ENCODE results near the gene CUL9.

The CUL9 gene

DNA sequence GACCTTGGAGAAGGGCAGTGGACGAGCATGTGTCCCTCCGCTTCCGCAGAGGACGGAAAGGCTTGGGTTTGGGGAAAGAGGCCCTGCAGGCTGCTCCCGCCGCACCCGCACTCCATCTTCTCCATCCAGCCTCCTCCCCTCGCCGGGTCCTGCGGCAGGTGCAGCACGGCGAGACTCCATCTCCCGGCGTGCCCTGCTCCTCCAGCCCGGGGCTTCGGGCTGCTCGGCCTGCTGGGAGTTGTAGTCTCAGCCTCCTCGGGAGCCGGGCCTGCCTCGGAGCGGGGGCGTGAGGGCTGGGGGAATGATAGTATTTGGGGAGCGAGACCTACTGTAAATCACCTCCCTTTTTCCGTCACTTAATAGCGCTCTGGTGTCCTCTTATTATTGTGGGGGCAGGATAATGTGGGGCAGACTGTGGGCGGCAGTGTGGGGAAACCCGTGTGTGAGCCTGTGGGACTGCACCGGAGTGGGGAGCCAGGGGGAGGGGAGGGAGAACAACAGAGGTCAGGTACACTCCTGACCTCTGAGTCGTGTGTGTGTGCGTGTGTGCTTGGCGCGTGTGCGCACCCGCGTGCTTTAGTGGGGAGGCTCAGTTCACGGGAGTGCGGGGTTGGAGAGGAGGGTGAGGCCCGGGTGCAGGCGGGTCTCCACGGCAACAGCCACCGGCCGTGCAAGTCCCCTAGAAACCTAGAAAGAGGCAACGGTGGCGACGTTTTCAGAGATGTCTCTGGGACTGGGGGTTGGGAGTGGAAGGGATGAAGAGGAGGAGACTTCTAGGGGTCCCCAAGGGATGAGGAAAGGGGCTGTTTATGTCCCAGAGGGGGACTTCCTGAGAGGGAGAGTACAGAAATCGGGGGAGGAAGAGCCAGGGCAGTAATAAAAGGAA lies 65.4 kb downstream of the CUL9 start:
- Histone ChIP-seq H3K4me1 (ENCODE audit: control extremely low read depth in 1 of 4, control insufficient read depth in 4 of 4, insufficient read depth in 4 of 4, low read length in 3 of 4) (peaks cover 2 to 22% (median 15%) of the 10 kb centered on the region in 4 experiments), H3K27me3 (replicated peaks in 2 of 5; ENCODE audit: control insufficient read depth in 4 of 5, insufficient read depth in 5 of 5, low read length in 4 of 5) (peaks cover 2 to 60% (median 37%) of the 10 kb centered on the region in 5 experiments), H3K4me3 (ENCODE audit: control insufficient read depth in 1 of 7, extremely low read depth in 1 of 7, insufficient read depth in 4 of 7, low read depth in 2 of 7, low read length in 6 of 7) (peak overlapping the region; percentile 55 to 91 (median 78)), H3K9me3 (ENCODE audit: control extremely low read depth in 1 of 5, control insufficient read depth in 4 of 5, insufficient read depth in 2 of 5, low read depth in 1 of 5, low read length in 4 of 5) (no peaks in the 10 kb centered on the region), H3K27ac (ENCODE audit: insufficient read depth in 1 of 2, low read depth in 1 of 2, low read length in 2 of 2, poor library complexity in 1 of 2, severe bottlenecking in 2 of 2) (no peak overlapping the region), H3K36me3 (ENCODE audit: control insufficient read depth in 4 of 4, insufficient read depth in 4 of 4, low read length in 3 of 4) (no peaks in the 10 kb centered on the region)
- ChIA-PET CTCF (interaction anchor here (0.5 to 1.3 kb wide), 4 partner anchors 12 to 103 kb away, joined by 3 read pairs; partner anchors contain the start of gene DNPH1), POLR2A (no interaction called here)
- 0% methylated on average over 21 of the region's 46 CpGs for WGBS (ENCODE audit: insufficient coverage)
- peak; percentile 57 to 82 (median 76) for DNase-seq

DNA sequence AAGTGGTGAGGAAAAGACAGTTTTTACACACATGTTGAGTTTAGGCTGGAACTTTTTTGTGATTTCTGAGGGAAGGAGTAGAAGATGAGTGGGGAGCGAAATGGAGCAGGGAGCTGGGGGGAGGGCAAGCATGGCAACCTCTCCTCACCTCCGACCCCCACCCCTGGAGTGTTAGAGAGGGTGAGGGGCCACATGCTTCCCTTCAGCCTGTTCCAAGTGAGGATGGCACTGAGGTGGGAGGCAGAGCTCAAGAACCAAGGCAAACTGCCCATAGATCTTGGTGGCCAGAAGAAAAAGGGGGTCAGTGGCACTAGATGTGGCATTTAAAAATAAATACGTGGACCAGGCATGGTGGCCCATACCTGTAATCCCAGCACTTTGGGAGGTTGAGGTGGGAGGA lies 66.1 kb downstream of the CUL9 start:
- H3K9me3 ChIP-seq (ENCODE audit: control extremely low read depth in 1 of 5, control insufficient read depth in 4 of 5, insufficient read depth in 2 of 5, low read depth in 1 of 5, low read length in 4 of 5) = no peaks in the 10 kb centered on the region
- POLR2A ChIA-PET = no interaction called here

DNA sequence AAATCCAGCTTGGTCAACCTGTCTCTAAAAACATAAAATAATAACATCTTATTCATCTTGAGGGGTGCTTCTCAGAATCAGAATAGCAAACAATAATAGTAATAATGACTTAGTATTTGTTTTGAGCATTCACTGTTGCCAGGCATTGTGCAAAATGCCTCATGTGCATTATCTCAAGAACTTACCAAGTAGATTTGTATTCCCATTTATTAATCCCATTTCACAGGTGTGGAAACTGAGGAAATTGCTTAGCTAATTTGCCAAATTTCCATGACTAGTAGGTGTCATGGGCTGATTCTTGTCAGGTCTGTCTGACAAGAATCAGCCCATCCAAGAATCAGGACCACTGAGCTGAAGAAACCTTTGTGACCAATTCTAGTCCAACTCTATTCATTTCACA lies 66.8 kb downstream of the CUL9 start:
- Histone ChIP-seq H3K27me3 (replicated peaks in 2 of 5; ENCODE audit: control insufficient read depth in 4 of 5, insufficient read depth in 5 of 5, low read length in 4 of 5) (peaks cover 0 to 61% (median 30%) of the 10 kb centered on the region in 5 experiments), H3K36me3 (ENCODE audit: control insufficient read depth in 4 of 4, insufficient read depth in 4 of 4, low read length in 3 of 4) (no peaks in the 10 kb centered on the region), H3K27ac (ENCODE audit: insufficient read depth in 1 of 2, low read depth in 1 of 2, low read length in 2 of 2, poor library complexity in 1 of 2, severe bottlenecking in 2 of 2) (no peak overlapping the region), H3K4me3 (ENCODE audit: control insufficient read depth in 1 of 7, extremely low read depth in 1 of 7, insufficient read depth in 4 of 7, low read depth in 2 of 7, low read length in 6 of 7) (no peak overlapping the region), H3K4me1 (ENCODE audit: control extremely low read depth in 1 of 4, control insufficient read depth in 4 of 4, insufficient read depth in 4 of 4, low read length in 3 of 4) (peaks cover 2 to 22% (median 15%) of the 10 kb centered on the region in 4 experiments), H3K9me3 (ENCODE audit: control extremely low read depth in 1 of 5, control insufficient read depth in 4 of 5, insufficient read depth in 2 of 5, low read depth in 1 of 5, low read length in 4 of 5) (no peaks in the 10 kb centered on the region)
- no peak for DNase-seq
- ChIA-PET CTCF (interaction anchor here (1.3 kb wide), 1 partner anchor 38 kb away, joined by 3 read pairs; no protein-coding TSS in a partner anchor), POLR2A (no interaction called here)

More for the DNA sequence above, 66.1 kb downstream of the CUL9 start:
- Histone ChIP-seq H3K27me3 (replicated peaks in 2 of 5; ENCODE audit: control insufficient read depth in 4 of 5, insufficient read depth in 5 of 5, low read length in 4 of 5) (peaks cover 0 to 60% (median 32%) of the 10 kb centered on the region in 5 experiments), H3K4me1 (ENCODE audit: control extremely low read depth in 1 of 4, control insufficient read depth in 4 of 4, insufficient read depth in 4 of 4, low read length in 3 of 4) (peaks cover 2 to 22% (median 15%) of the 10 kb centered on the region in 4 experiments), H3K36me3 (ENCODE audit: control insufficient read depth in 4 of 4, insufficient read depth in 4 of 4, low read length in 3 of 4) (no peaks in the 10 kb centered on the region), H3K27ac (ENCODE audit: insufficient read depth in 1 of 2, low read depth in 1 of 2, low read length in 2 of 2, poor library complexity in 1 of 2, severe bottlenecking in 2 of 2) (no peak overlapping the region), H3K4me3 (ENCODE audit: control insufficient read depth in 1 of 7, extremely low read depth in 1 of 7, insufficient read depth in 4 of 7, low read depth in 2 of 7, low read length in 6 of 7) (peak overlapping the region in 5 of 7 experiments; percentile 74 to 91 (median 78))
- CTCF ChIA-PET = interaction anchor here (1.3 kb wide), 1 partner anchor 38 kb away, joined by 3 read pairs; no protein-coding TSS in a partner anchor
- DNase-seq = no peak
- WGBS (ENCODE audit: insufficient coverage) = 90% methylated on average over 2 of the region's 3 CpGs

DNA sequence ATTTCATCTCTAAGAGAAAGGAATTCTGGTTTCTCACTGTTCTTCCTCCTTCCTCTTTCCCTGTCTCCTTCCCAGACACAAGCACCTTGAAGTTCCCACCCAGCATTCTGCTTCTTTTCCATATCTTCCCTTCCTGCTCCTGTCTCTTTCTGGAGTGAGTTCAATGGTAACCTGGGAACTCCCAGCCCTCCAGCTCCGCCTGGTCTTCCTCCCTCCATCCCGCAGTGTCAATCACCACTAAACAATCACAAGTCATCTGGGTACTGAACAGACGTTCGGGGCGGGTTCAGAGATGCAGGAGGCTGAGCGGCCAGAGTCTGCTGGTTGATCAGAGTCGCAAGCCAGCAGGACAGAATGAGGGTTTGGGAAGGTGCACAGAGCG lies 69.0 kb downstream of the CUL9 start:
- ChIA-PET CTCF (interaction anchor here (1.0 to 2.4 kb wide), 4 partner anchors 10 to 30 kb away, joined by 3 to 13 read pairs (median 5); partner anchors contain the start of gene DNPH1), POLR2A (no interaction called here)
- Histone ChIP-seq H3K27ac (ENCODE audit: insufficient read depth in 1 of 2, low read depth in 1 of 2, low read length in 2 of 2, poor library complexity in 1 of 2, severe bottlenecking in 2 of 2) (no peak overlapping the region), H3K4me3 (ENCODE audit: control insufficient read depth in 1 of 7, extremely low read depth in 1 of 7, insufficient read depth in 4 of 7, low read depth in 2 of 7, low read length in 6 of 7) (no peak overlapping the region), H3K27me3 (replicated peaks in 2 of 5; ENCODE audit: control insufficient read depth in 4 of 5, insufficient read depth in 5 of 5, low read length in 4 of 5) (peaks cover 0 to 39% (median 20%) of the 10 kb centered on the region in 5 experiments), H3K36me3 (ENCODE audit: control insufficient read depth in 4 of 4, insufficient read depth in 4 of 4, low read length in 3 of 4) (no peaks in the 10 kb centered on the region), H3K9me3 (ENCODE audit: control extremely low read depth in 1 of 5, control insufficient read depth in 4 of 5, insufficient read depth in 2 of 5, low read depth in 1 of 5, low read length in 4 of 5) (no peaks in the 10 kb centered on the region), H3K4me1 (ENCODE audit: control extremely low read depth in 1 of 4, control insufficient read depth in 4 of 4, insufficient read depth in 4 of 4, low read length in 3 of 4) (peaks cover 0 to 20% (median 12%) of the 10 kb centered on the region in 4 experiments)
- 0% methylated on average over 2 of the region's 8 CpGs for WGBS (ENCODE audit: insufficient coverage)
- no peak for DNase-seq

DNA sequence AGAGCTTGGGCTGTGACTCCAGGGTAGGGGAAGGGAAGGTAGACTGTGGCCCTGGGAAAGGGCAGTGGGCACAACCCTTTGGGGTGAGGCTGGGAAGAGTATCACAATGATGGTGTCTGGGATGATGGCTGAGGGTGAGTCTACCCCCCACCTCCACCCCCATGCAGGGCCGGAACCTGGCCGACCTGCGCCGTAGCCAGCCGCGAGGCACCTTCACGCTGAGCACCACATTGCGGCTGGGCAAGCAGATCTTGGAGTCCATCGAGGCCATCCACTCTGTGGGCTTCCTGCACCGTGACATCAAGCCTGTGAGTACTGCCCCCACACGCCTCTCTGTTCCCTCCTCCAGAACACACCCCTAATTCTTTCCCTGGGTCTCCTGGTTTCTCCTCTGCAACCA lies 71.4 kb downstream of the CUL9 start:
- ChIA-PET POLR2A (no interaction called here), CTCF (interaction anchor here (0.6 to 1.7 kb wide), 5 partner anchors 25 to 203 kb away, joined by 3 to 5 read pairs (median 4); partner anchors contain the start of genes CRIP3 and DNPH1)
- Histone ChIP-seq H3K27me3 (replicated peaks in 2 of 5; ENCODE audit: control insufficient read depth in 4 of 5, insufficient read depth in 5 of 5, low read length in 4 of 5) (peaks cover 0 to 36% (median 17%) of the 10 kb centered on the region in 5 experiments), H3K4me3 (ENCODE audit: control insufficient read depth in 1 of 7, extremely low read depth in 1 of 7, insufficient read depth in 4 of 7, low read depth in 2 of 7, low read length in 6 of 7) (no peak overlapping the region), H3K9me3 (ENCODE audit: control extremely low read depth in 1 of 5, control insufficient read depth in 4 of 5, insufficient read depth in 2 of 5, low read depth in 1 of 5, low read length in 4 of 5) (no peaks in the 10 kb centered on the region), H3K27ac (ENCODE audit: insufficient read depth in 1 of 2, low read depth in 1 of 2, low read length in 2 of 2, poor library complexity in 1 of 2, severe bottlenecking in 2 of 2) (no peak overlapping the region), H3K36me3 (ENCODE audit: control insufficient read depth in 4 of 4, insufficient read depth in 4 of 4, low read length in 3 of 4) (no peaks in the 10 kb centered on the region), H3K4me1 (ENCODE audit: control extremely low read depth in 1 of 4, control insufficient read depth in 4 of 4, insufficient read depth in 4 of 4, low read length in 3 of 4) (peaks cover 0 to 4% (median 0%) of the 10 kb centered on the region in 4 experiments)
- WGBS (ENCODE audit: insufficient coverage) = 97% methylated on average over 10 of the region's 11 CpGs
- DNase-seq = no peak

DNA sequence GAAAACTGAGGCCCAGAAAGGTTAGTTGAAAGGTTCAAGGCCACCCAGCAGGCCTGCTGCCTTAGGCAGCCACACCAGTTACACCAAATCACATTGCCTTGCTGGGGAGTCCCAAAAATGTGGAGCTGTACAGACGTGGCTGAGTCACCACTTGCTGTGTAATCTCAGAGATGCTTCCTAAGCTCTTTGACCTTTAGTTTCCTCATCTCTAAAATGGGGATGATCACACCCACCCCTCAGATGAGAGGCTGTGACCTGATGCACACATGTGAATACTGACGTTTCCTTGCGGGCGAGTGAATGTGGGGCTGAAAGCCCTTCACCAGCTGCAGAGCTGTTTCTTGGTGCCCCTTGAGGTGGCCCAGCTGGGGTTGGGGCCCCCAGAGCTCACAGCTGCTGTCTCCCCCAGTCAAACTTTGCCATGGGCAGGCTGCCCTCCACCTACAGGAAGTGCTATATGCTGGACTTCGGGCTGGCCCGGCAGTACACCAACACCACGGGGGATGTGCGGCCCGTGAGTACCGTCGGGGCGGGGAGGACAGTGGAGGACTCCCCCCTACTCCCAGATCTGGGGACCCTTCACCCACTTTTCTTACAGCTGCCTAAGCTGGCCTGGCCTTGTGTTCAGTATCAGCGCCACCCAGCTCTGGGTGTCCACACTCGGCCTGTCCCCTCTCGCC lies 72.3 kb downstream of the CUL9 start:
- peaks cover 0 to 4% (median 0%) of the 10 kb centered on the region in 4 experiments for H3K4me1 ChIP-seq (ENCODE audit: control extremely low read depth in 1 of 4, control insufficient read depth in 4 of 4, insufficient read depth in 4 of 4, low read length in 3 of 4)
- WGBS (ENCODE audit: insufficient coverage) = 98% methylated on average over 15 of the region's 15 CpGs
- DNase-seq = no peak
- H3K36me3 ChIP-seq (ENCODE audit: control insufficient read depth in 4 of 4, insufficient read depth in 4 of 4, low read length in 3 of 4) = no peaks in the 10 kb centered on the region
- H3K27ac ChIP-seq (ENCODE audit: insufficient read depth in 1 of 2, low read depth in 1 of 2, low read length in 2 of 2, poor library complexity in 1 of 2, severe bottlenecking in 2 of 2) = no peak overlapping the region
- peaks cover 0 to 36% (median 17%) of the 10 kb centered on the region in 5 experiments for H3K27me3 ChIP-seq (replicated peaks in 2 of 5; ENCODE audit: control insufficient read depth in 4 of 5, insufficient read depth in 5 of 5, low read length in 4 of 5)
- no peaks in the 10 kb centered on the region for H3K9me3 ChIP-seq (ENCODE audit: control extremely low read depth in 1 of 5, control insufficient read depth in 4 of 5, insufficient read depth in 2 of 5, low read depth in 1 of 5, low read length in 4 of 5)
- ChIA-PET POLR2A (no interaction called here), CTCF (interaction anchor here (1.5 to 1.7 kb wide), 3 partner anchors 25 to 53 kb away, joined by 4 to 5 read pairs (median 4); partner anchors contain the start of gene DNPH1)
- no peak overlapping the region for H3K4me3 ChIP-seq (ENCODE audit: control insufficient read depth in 1 of 7, extremely low read depth in 1 of 7, insufficient read depth in 4 of 7, low read depth in 2 of 7, low read length in 6 of 7)
